Adipocyte (in vitro differentiated cells): ENCODE measurements around the gene EML4.

Experiments used
- DNase-seq: peaks from one replicate; pipeline ENCODE4 v3.0.0-alpha.2; 2015; ENCODE audit warnings: low read depth
- H3K27me3 ChIP-seq: replicated peaks from 2 replicates; pipeline ENCODE4 v1.7.0; 2013; ENCODE audit warnings: mild to moderate bottlenecking, low read length, moderate library complexity; ENCODE audit not compliant: control insufficient read depth, insufficient read depth
- H3K36me3 ChIP-seq: 2 replicates; pipeline ENCODE4 v1.7.0; 2013; ENCODE audit warnings: low read length, mild to moderate bottlenecking, moderate library complexity; ENCODE audit not compliant: control insufficient read depth, insufficient read depth, severe bottlenecking
- H3K4me1 ChIP-seq: 2 replicates; pipeline ENCODE4 v1.7.0; 2013; ENCODE audit warnings: mild to moderate bottlenecking, low read length, moderate library complexity; ENCODE audit not compliant: control insufficient read depth, insufficient read depth
- H3K4me3 ChIP-seq: 2 replicates; pipeline ENCODE4 v1.7.0; 2013; ENCODE audit warnings: mild to moderate bottlenecking, low read length, moderate library complexity
- H3K9ac ChIP-seq: 2 replicates; pipeline ENCODE4 v1.7.0; 2013; ENCODE audit warnings: mild to moderate bottlenecking, low read length, moderate library complexity
- H3K9me3 ChIP-seq: 2 replicates; pipeline ENCODE4 v1.7.0; 2013; ENCODE audit warnings: mild to moderate bottlenecking, low read length, moderate library complexity; ENCODE audit not compliant: control insufficient read depth

The EML4 gene

GRCh38 chr2:42232024-42232423 lies 62.9 kb downstream of the EML4 start:
- Histone ChIP-seq H3K36me3 (no peaks in the 10 kb centered on the region), H3K4me1 (peaks cover 11% of the 10 kb centered on the region), H3K4me3 (no peak overlapping the region), H3K9me3 (no peaks in the 10 kb centered on the region), H3K9ac (no peak overlapping the region), H3K27me3 (no peaks in the 10 kb centered on the region)
- no peak for DNase-seq

- Histone ChIP-seq H3K36me3 (no peaks in the 10 kb centered on the region), H3K9me3 (no peaks in the 10 kb centered on the region), H3K9ac (peak overlapping the region; percentile 1), H3K4me3 (no peak overlapping the region), H3K4me1 (peaks cover 11% of the 10 kb centered on the region), H3K27me3 (no peaks in the 10 kb centered on the region)
- DNase-seq, result peak; percentile 70
These were observed 64.9 kb downstream of the EML4 start for GRCh38 chr2:42233976-42234441.

GRCh38 chr2:42236911-42237310 lies 67.8 kb downstream of the EML4 start:
- no peaks in the 10 kb centered on the region for H3K9me3 ChIP-seq
- H3K4me1 ChIP-seq, result peaks cover 11% of the 10 kb centered on the region
- no peak for DNase-seq
- no peak overlapping the region for H3K9ac ChIP-seq
- no peaks in the 10 kb centered on the region for H3K36me3 ChIP-seq
- H3K27me3 ChIP-seq, result no peaks in the 10 kb centered on the region
- no peak overlapping the region for H3K4me3 ChIP-seq

GRCh38 chr2:42238644-42239288 lies 69.6 kb downstream of the EML4 start:
- Histone ChIP-seq H3K4me3 (no peak overlapping the region), H3K4me1 (peaks cover 9% of the 10 kb centered on the region), H3K27me3 (no peaks in the 10 kb centered on the region), H3K9ac (no peak overlapping the region), H3K9me3 (no peaks in the 10 kb centered on the region), H3K36me3 (no peaks in the 10 kb centered on the region)
- no peak for DNase-seq

- Histone ChIP-seq H3K27me3 (no peaks in the 10 kb centered on the region), H3K4me1 (peaks cover 4% of the 10 kb centered on the region), H3K9me3 (no peaks in the 10 kb centered on the region), H3K36me3 (no peaks in the 10 kb centered on the region), H3K4me3 (no peak overlapping the region), H3K9ac (no peak overlapping the region)
- DNase-seq, result no peak
These were observed 70.1 kb downstream of the EML4 start for GRCh38 chr2:42239289-42239661.

- no peaks in the 10 kb centered on the region for H3K27me3 ChIP-seq
- no peaks in the 10 kb centered on the region for H3K36me3 ChIP-seq
- no peak overlapping the region for H3K9ac ChIP-seq
- no peak overlapping the region for H3K4me3 ChIP-seq
- no peak for DNase-seq
- H3K4me1 ChIP-seq, result peaks cover 4% of the 10 kb centered on the region
- no peaks in the 10 kb centered on the region for H3K9me3 ChIP-seq
These were observed 70.7 kb downstream of the EML4 start for GRCh38 chr2:42239811-42240210.

GRCh38 chr2:42241517-42241916 lies 72.4 kb downstream of the EML4 start:
- H3K4me1 ChIP-seq, result peaks cover 12% of the 10 kb centered on the region

GRCh38 chr2:42243297-42243696 lies 74.1 kb downstream of the EML4 start:
- Histone ChIP-seq H3K9me3 (no peaks in the 10 kb centered on the region), H3K36me3 (no peaks in the 10 kb centered on the region), H3K9ac (no peak overlapping the region), H3K27me3 (no peaks in the 10 kb centered on the region), H3K4me1 (peaks cover 13% of the 10 kb centered on the region), H3K4me3 (no peak overlapping the region)
- DNase-seq, result no peak

More at GRCh38 chr2:42241517-42241916, 72.4 kb downstream of the EML4 start:
- H3K9ac ChIP-seq, result no peak overlapping the region
- no peak overlapping the region for H3K4me3 ChIP-seq
- DNase-seq, result no peak
- no peaks in the 10 kb centered on the region for H3K36me3 ChIP-seq
- H3K27me3 ChIP-seq, result no peaks in the 10 kb centered on the region
- no peaks in the 10 kb centered on the region for H3K9me3 ChIP-seq

GRCh38 chr2:42244520-42244919 lies 75.4 kb downstream of the EML4 start:
- Histone ChIP-seq H3K36me3 (no peaks in the 10 kb centered on the region), H3K9me3 (no peaks in the 10 kb centered on the region), H3K4me3 (no peak overlapping the region), H3K4me1 (peaks cover 13% of the 10 kb centered on the region), H3K27me3 (no peaks in the 10 kb centered on the region), H3K9ac (no peak overlapping the region)
- no peak for DNase-seq

- Histone ChIP-seq H3K9ac (peak overlapping the region; percentile 41), H3K27me3 (no peaks in the 10 kb centered on the region), H3K9me3 (no peaks in the 10 kb centered on the region), H3K4me1 (peaks cover 13% of the 10 kb centered on the region), H3K4me3 (peak overlapping the region; percentile 24), H3K36me3 (no peaks in the 10 kb centered on the region)
- no peak for DNase-seq
These were observed 76.2 kb downstream of the EML4 start for GRCh38 chr2:42245396-42245795.

GRCh38 chr2:42246562-42246961 lies 77.4 kb downstream of the EML4 start:
- Histone ChIP-seq H3K9ac (no peak overlapping the region), H3K4me3 (no peak overlapping the region), H3K27me3 (no peaks in the 10 kb centered on the region), H3K9me3 (no peaks in the 10 kb centered on the region), H3K4me1 (peaks cover 13% of the 10 kb centered on the region), H3K36me3 (peaks cover 4% of the 10 kb centered on the region)
- peak; percentile 33 for DNase-seq

- H3K4me3 ChIP-seq, result no peak overlapping the region
- no peaks in the 10 kb centered on the region for H3K27me3 ChIP-seq
- peaks cover 13% of the 10 kb centered on the region for H3K4me1 ChIP-seq
- no peak for DNase-seq
- no peaks in the 10 kb centered on the region for H3K9me3 ChIP-seq
- H3K9ac ChIP-seq, result no peak overlapping the region
- H3K36me3 ChIP-seq, result peaks cover 4% of the 10 kb centered on the region
These were observed 79.7 kb downstream of the EML4 start for GRCh38 chr2:42248846-42249245.
